ENCODE measurements around the gene PTGER1. TPM values are rescaled to one million over a fixed set of nuclear protein-coding genes. Genes with fewer than 3 reads are reported as not detected.
"Not testable (repeated sequence)": the region's sequence is repeated elsewhere in the genome, so short reads cannot be mapped to it uniquely, and the experiment has no call there.

PTGER1 gene
- total RNA-seq, 2 experiments from 2014 or later, result 0.19 to 0.27 TPM

DNA sequence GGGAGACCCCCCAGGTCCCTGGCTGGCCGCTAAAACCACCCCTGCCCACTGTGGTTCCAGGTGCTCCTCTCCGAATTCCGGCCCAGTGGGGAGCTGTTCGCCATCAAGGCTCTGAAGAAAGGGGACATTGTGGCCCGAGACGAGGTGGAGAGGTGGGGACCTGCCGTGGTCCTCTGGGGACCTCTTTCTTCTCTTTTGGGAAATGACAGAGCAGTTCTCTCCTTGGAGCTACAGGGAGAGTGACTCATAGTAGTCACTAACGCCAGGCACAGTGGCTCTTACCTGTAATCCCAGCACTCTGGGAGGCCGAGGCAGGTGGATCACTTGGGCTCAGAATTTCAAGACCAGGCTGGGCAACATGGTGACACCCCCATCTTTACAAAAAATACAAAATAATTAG lies 7.3 kb downstream of the PTGER1 start:
- H3K36me3 Mint-ChIP-seq (ENCODE audit: low read depth), result peaks cover 33% of the 10 kb centered on the region
- peaks cover 3% of the 10 kb centered on the region for H3K4me1 Mint-ChIP-seq
- ChIA-PET CTCF (interaction anchor here (0.7 to 1.2 kb wide), 3 partner anchors 9 to 104 kb away, joined by 3 read pairs; no protein-coding TSS in a partner anchor), POLR2A (interaction anchor here (0.6 kb wide), 1 partner anchor 39 kb away, joined by 3 read pairs; no protein-coding TSS in a partner anchor)
- H3K27ac Mint-ChIP-seq, result no peak overlapping the region
- no peaks in the 10 kb centered on the region for H3K9me3 Mint-ChIP-seq
- H3K27me3 Mint-ChIP-seq, result peaks cover 3% of the 10 kb centered on the region
- no peak for DNase-seq
- H3K4me3 Mint-ChIP-seq, result no peak overlapping the region

DNA sequence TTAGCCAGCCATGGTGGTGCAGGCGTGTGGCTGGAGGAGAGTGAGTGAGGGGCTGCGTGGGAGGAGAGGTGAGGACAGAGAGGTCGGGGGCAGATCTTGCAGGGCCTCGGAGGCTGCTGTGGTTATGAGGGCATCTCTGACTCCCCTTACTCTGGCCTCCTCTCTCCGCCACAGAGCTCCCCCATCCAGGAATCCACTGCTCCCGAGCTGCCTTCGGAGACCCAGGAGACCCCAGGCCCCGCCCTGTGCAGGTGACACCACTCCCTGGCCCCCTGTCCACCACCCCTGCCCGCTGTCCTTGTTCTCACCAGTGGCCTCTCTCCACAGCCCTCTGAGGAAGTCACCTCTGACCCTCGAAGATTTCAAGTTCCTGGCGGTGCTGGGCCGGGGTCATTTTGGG lies 7.8 kb downstream of the PTGER1 start:
- no peaks in the 10 kb centered on the region for H3K4me1 Mint-ChIP-seq
- POLR2A ChIA-PET, result interaction anchor here (0.6 kb wide), 1 partner anchor 40 kb away, joined by 3 read pairs; no protein-coding TSS in a partner anchor
- no peaks in the 10 kb centered on the region for H3K27me3 Mint-ChIP-seq
- no peaks in the 10 kb centered on the region for H3K9me3 Mint-ChIP-seq
- no peak overlapping the region for H3K27ac Mint-ChIP-seq
- no peak for DNase-seq
- H3K36me3 Mint-ChIP-seq (ENCODE audit: low read depth), result peaks cover 35% of the 10 kb centered on the region
- H3K4me3 Mint-ChIP-seq, result no peak overlapping the region
- CTCF ChIA-PET, result interaction anchor here (1.2 to 1.3 kb wide), 2 partner anchors 8 to 331 kb away, joined by 3 to 4 read pairs; partner anchors contain the start of gene ASF1B

DNA sequence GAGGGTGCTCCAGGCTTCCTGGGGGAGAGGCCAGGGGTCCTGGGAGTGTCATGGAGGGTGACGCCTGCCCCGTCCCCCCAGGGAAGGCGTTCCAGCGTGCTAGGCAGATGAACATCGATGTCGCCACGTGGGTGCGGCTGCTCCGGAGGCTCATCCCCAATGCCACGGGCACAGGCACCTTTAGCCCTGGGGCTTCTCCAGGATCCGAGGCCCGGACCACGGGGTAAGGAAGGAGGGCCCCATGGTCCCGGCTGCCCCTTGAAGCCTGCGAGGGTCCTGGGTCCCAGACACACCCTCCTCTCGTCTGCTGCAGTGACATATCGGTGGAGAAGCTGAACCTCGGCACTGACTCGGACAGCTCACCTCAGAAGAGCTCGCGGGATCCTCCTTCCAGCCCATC lies 11.4 kb downstream of the PTGER1 start:
- POLR2A ChIA-PET, result no interaction called here
- Mint-ChIP-seq H3K4me3 (no peak overlapping the region), H3K27ac (no peak overlapping the region), H3K4me1 (peaks cover 4% of the 10 kb centered on the region), H3K27me3 (no peaks in the 10 kb centered on the region), H3K36me3 (ENCODE audit: low read depth) (peaks cover 51% of the 10 kb centered on the region), H3K9me3 (no peaks in the 10 kb centered on the region)
- CTCF ChIA-PET, result interaction anchor here (0.6 kb wide), 1 partner anchor 9 kb away, joined by 3 read pairs; no protein-coding TSS in a partner anchor
- no peak for DNase-seq

DNA sequence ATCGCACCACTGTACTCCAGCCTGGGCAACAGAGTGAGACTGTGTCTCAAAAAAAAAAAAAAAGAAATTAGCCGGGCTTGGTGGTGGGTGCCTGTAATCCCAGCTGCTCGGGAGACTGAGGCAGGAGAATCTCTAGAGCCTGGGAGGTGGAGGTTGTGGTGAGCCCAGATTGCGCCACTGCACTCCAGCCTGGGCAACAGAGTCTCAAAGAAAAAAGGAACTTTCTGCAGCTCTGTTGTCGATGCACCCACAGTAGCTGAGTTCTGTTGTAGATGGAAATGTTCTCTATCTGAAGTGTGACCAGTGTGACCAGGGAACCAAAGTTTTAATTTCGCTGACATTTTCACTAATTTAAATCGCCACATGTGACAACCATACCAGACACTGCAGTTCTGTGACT lies 12.8 kb downstream of the PTGER1 start:
- H3K4me3 Mint-ChIP-seq, H3K27me3 Mint-ChIP-seq, H3K4me1 Mint-ChIP-seq, H3K9me3 Mint-ChIP-seq, POLR2A ChIA-PET, H3K27ac Mint-ChIP-seq, DNase-seq: not testable (repeated sequence)
- CTCF ChIA-PET, result interaction anchor here (0.6 to 2.1 kb wide), 2 partner anchors 18 to 223 kb away, joined by 3 to 4 read pairs; no protein-coding TSS in a partner anchor
- peaks cover 56% of the 10 kb centered on the region for H3K36me3 Mint-ChIP-seq (ENCODE audit: low read depth)

DNA sequence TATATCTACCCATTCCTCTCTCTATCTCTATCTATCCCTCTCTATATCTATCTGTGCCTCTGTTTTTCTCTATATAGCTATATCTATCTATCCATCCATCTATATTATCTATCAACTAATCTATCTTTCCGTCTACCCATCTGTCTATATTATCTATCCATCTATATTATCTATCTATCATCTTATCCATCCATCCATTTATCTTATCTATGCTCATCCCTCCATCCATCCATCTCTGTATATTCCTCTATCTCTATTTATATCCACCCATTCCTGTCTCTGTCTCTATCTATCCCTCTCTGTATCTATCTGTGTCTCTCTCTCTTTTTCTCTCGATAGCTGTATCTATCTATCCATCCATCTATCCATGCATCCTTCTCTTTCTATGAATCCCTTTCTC lies 14.2 kb downstream of the PTGER1 start:
- H3K36me3 Mint-ChIP-seq (ENCODE audit: low read depth), result peaks cover 53% of the 10 kb centered on the region
- no peak for DNase-seq
- H3K4me3 Mint-ChIP-seq, result no peak overlapping the region
- ChIA-PET POLR2A (no interaction called here), CTCF (interaction anchor here (0.6 to 2.1 kb wide), 4 partner anchors 11 to 43 kb away, joined by 3 to 5 read pairs (median 4); no protein-coding TSS in a partner anchor)
- H3K4me1 Mint-ChIP-seq, result peaks cover 6% of the 10 kb centered on the region
- H3K27ac Mint-ChIP-seq, result no peak overlapping the region
- H3K9me3 Mint-ChIP-seq, result no peaks in the 10 kb centered on the region
- H3K27me3 Mint-ChIP-seq, result no peaks in the 10 kb centered on the region

DNA sequence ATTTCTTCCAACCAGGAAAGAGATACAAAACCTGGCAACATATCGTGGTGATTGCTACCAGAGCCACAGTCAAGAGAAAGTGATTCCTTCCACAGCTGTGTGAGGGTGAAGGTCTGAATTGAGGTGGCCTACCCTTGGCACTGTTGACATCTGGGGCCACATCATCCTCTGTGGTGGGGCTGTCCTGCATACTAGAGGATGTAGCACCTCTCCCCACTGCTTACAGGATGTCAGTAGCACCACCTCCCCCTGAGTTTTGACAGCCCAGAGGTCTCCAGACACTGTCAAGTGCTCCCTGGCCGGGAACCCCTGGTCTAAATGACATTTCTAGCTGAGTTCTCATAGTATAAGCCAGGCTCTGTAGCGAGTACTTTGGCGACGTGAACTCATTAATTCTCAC lies 15.5 kb downstream of the PTGER1 start:
- Mint-ChIP-seq H3K9me3 (no peaks in the 10 kb centered on the region), H3K4me3 (no peak overlapping the region), H3K27me3 (no peaks in the 10 kb centered on the region), H3K36me3 (ENCODE audit: low read depth) (peaks cover 52% of the 10 kb centered on the region), H3K4me1 (peaks cover 7% of the 10 kb centered on the region), H3K27ac (no peak overlapping the region)
- ChIA-PET POLR2A (no interaction called here), CTCF (interaction anchor here (1.0 to 2.5 kb wide), 3 partner anchors 8 to 20 kb away, joined by 3 to 10 read pairs (median 3); no protein-coding TSS in a partner anchor)
- no peak for DNase-seq

DNA sequence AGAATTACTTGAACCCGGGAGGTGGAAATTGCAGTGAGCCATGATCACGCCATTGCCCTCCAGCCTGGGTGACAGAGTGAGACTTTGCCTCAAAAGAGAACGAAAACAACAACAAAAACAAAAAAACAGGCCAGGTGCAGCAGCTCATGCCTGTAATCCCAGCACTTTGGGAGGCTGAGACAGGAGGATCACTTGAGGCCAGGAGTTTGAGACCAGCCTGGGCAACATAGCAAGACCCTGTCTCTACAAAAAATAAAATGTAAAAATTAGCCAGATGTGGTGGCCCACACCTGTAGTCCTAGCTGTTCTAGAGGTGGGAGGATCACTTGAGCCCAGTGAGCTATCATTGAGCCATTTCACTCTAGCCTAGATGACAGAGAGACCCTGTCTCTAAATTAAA lies 22.9 kb downstream of the PTGER1 start:
- H3K27ac Mint-ChIP-seq, CTCF ChIA-PET, H3K9me3 Mint-ChIP-seq, POLR2A ChIA-PET, DNase-seq, H3K4me3 Mint-ChIP-seq, H3K27me3 Mint-ChIP-seq: not testable (repeated sequence)
- peaks cover 46% of the 10 kb centered on the region for H3K36me3 Mint-ChIP-seq (ENCODE audit: low read depth)
- H3K4me1 Mint-ChIP-seq, result peaks cover 15% of the 10 kb centered on the region

DNA sequence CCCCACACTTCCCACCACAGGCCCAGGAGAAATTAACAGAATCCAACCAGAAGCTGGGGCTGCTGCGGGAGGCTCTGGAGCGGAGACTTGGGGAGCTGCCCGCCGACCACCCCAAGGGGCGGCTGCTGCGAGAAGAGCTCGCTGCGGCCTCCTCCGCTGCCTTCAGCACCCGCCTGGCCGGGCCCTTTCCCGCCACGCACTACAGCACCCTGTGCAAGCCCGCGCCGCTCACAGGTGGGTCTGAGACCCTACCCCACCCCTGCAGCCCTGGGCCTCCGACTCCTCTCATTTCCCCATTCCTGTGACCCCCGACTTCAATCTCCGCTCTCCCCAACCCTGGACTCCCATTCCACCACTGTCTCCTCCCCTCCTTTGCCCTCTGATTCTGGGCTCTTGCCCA lies 24.3 kb downstream of the PTGER1 start:
- Mint-ChIP-seq H3K4me3 (no peak overlapping the region), H3K4me1 (peaks cover 14% of the 10 kb centered on the region), H3K9me3 (no peaks in the 10 kb centered on the region), H3K27me3 (no peaks in the 10 kb centered on the region), H3K27ac (no peak overlapping the region), H3K36me3 (ENCODE audit: low read depth) (peaks cover 57% of the 10 kb centered on the region)
- DNase-seq, result no peak
- ChIA-PET CTCF (interaction anchor here (1.0 kb wide), 1 partner anchor 18 kb away, joined by 3 read pairs; the partner anchor contains the start of gene PKN1), POLR2A (no interaction called here)

DNA sequence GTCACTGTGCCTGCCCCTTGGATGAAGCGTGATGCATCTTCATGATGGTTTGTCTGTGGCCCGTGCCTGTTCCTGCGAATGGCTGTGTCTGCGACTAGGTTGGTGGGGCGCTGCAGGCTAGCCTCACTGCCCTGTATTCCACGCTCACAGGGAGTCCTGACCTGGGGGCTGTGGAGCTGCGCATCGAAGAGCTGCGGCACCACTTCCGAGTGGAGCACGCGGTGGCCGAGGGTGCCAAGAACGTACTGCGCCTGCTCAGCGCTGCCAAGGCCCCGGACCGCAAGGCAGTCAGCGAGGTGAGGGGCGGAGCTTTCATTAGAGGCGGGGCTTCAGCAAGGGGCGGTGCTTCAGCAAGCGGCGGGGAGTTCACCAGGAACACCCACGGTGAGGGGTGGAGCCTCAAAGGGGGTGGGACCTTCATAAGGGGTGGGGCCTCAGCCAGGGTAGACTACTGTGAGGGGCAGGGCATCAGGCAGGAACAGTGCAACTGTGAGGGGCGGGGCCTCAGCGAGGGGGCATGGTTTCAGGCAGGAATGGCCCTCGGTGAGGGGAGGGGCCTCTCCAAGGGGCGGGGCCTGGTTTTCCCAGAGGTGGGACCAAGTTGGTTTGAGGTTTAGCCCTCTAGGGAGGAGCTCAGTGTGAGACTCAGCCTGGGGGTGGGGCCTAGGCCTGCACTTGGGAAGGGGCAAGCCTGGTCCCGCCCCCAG lies 24.8 kb downstream of the PTGER1 start:
- Mint-ChIP-seq H3K36me3 (ENCODE audit: low read depth) (peaks cover 55% of the 10 kb centered on the region), H3K4me3 (no peak overlapping the region), H3K4me1 (peaks cover 13% of the 10 kb centered on the region), H3K27ac (peak overlapping the region; percentile 31), H3K27me3 (no peaks in the 10 kb centered on the region), H3K9me3 (no peaks in the 10 kb centered on the region)
- DNase-seq, result peak; percentile 77
- POLR2A ChIA-PET, result no interaction called here
- CTCF ChIA-PET, result interaction anchor here (0.9 to 1.0 kb wide), 2 partner anchors 18 to 30 kb away, joined by 3 to 4 read pairs; partner anchors contain the start of gene PKN1

DNA sequence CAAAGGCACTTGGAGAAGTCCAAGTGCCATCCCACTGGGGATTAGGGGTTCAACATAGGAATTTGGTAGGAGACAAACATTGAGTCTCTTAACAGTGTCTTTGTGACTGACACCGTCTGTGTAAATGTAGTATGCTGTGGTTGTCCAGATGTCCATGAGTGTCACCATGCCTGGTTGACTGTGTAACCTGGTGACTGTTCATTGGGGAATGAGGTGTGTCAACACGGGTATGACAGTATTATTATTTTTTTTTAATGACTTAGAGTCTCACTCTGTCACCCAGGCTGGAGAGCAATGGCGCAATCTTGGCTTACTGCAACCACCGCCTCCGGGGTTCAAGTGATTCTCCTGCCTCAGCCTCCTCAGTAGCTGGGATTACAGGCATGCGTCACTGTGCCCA lies 25.8 kb downstream of the PTGER1 start:
- CTCF ChIA-PET, result no interaction called here

DNA sequence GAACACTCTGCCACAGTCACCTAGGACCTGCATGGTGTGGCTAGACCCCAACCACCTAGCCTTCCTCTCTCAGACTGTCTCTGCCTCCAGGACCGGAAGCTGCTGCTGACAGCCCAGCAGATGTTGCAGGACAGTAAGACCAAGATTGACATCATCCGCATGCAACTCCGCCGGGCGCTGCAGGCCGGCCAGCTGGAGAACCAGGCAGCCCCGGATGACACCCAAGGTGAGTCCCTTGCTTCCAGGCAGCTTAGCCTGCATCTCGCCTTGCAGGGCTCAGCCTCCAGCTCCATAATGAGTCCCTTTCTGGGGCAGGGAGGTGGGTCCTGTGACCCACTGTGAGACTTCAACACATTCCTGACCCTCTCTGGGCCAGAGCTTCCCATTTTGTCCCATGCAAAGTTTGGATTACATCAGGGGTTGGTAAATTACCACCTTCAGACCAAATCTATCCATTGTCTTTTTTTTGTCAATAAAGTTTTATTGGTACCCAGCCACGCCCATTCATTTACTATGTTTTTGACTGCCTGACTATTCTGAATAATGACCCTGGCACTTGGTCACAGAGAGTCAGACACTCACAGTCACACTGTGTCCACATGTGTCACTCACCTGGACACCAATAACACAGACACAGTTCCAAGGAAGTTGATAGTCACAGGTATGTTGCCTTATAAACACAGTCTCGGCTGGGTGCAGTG lies 28.7 kb downstream of the PTGER1 start:
- ChIA-PET POLR2A (no interaction called here), CTCF (interaction anchor here (0.6 to 1.3 kb wide), 2 partner anchors 8 to 36 kb away, joined by 3 read pairs; no protein-coding TSS in a partner anchor)
- DNase-seq, result no peak
- Mint-ChIP-seq H3K9me3 (no peaks in the 10 kb centered on the region), H3K27me3 (no peaks in the 10 kb centered on the region), H3K4me1 (peaks cover 23% of the 10 kb centered on the region), H3K27ac (no peak overlapping the region), H3K36me3 (ENCODE audit: low read depth) (peaks cover 70% of the 10 kb centered on the region), H3K4me3 (no peak overlapping the region)

More for the DNA sequence above, 25.8 kb downstream of the PTGER1 start:
- peaks cover 14% of the 10 kb centered on the region for H3K4me1 Mint-ChIP-seq
- peaks cover 54% of the 10 kb centered on the region for H3K36me3 Mint-ChIP-seq (ENCODE audit: low read depth)
- POLR2A ChIA-PET, result no interaction called here
- no peaks in the 10 kb centered on the region for H3K27me3 Mint-ChIP-seq
- no peaks in the 10 kb centered on the region for H3K9me3 Mint-ChIP-seq
- no peak for DNase-seq
- no peak overlapping the region for H3K27ac Mint-ChIP-seq
- H3K4me3 Mint-ChIP-seq, result no peak overlapping the region

DNA sequence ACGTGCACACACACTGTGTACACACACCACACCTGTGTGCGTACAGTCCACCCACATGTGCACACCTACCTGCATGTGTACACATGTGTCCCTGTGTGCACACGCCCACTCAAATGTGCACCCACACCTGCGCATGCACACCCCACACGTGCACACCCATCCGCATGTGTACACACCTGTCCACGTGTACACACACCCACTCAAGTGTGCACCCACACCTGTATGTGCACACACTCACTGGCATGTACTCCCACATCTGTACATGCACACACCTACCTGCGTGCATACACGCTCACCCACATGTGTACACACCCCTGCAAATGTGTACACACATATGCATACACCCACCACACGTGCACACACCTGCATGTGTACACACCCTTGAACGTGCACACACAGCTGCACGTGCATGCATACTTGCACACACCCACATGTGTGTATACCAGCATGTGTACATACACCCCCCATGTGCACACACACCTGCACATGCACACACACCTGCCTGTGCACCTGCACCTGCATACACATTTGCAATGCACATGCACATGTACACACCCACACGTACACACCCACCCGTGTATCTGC lies 31.4 kb downstream of the PTGER1 start:
- H3K27me3 Mint-ChIP-seq, result no peaks in the 10 kb centered on the region
- no peak overlapping the region for H3K4me3 Mint-ChIP-seq
- CTCF ChIA-PET, result interaction anchor here (0.8 kb wide), 1 partner anchor 23 kb away, joined by 3 read pairs; no protein-coding TSS in a partner anchor
- no peaks in the 10 kb centered on the region for H3K9me3 Mint-ChIP-seq
- POLR2A ChIA-PET, result no interaction called here
- H3K4me1 Mint-ChIP-seq, result peaks cover 33% of the 10 kb centered on the region
- H3K27ac Mint-ChIP-seq, result no peak overlapping the region
- DNase-seq, result no peak
- peaks cover 60% of the 10 kb centered on the region for H3K36me3 Mint-ChIP-seq (ENCODE audit: low read depth)

All from activated CD4-positive, alpha-beta T cell treated with anti-CD3 and anti-CD28 coated beads, Interleukin-2, amount 10 ng/mL, durations not matched to agents 7 days and 5 days (primary cell).